ENCODE results near the gene PTPRE. TPM values are rescaled to one million over a fixed set of nuclear protein-coding genes. Genes with fewer than 3 reads are reported as not detected.

The PTPRE gene
- total RNA-seq, 1 experiment from 2014 or later, result 11.6 TPM

DNA sequence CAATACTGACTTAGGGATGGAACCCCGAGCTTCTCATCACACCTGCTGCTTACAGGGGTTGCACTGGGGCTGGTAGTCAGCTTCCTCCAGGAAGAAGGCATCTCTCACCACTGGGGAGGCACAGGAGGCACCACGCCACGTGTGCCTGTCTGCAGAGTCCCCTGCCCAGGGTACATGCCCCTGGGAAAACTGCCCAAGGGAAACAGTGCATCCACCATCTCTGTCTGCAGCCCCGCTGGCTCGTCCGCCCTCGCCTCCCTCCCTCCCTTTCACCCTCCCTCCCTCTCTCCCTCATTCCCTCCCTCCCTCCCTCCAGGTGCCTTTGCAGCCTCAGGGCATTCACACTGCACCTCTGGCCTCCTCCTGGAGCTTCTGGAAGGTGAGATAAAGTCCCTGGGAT is 101.1 kb downstream of the PTPRE start:
- intact Hi-C loops (cut with micrococcal nuclease; ENCODE audit: unreplicated experiment), result no loop called here
- ChIA-PET CTCF (interaction anchor here (1.0 kb wide), 1 partner anchor 101 kb away, joined by 3 read pairs; the partner anchor contains the start of gene PTPRE), POLR2A (ENCODE audit: low non-redundant PET) (no interaction called here)

DNA sequence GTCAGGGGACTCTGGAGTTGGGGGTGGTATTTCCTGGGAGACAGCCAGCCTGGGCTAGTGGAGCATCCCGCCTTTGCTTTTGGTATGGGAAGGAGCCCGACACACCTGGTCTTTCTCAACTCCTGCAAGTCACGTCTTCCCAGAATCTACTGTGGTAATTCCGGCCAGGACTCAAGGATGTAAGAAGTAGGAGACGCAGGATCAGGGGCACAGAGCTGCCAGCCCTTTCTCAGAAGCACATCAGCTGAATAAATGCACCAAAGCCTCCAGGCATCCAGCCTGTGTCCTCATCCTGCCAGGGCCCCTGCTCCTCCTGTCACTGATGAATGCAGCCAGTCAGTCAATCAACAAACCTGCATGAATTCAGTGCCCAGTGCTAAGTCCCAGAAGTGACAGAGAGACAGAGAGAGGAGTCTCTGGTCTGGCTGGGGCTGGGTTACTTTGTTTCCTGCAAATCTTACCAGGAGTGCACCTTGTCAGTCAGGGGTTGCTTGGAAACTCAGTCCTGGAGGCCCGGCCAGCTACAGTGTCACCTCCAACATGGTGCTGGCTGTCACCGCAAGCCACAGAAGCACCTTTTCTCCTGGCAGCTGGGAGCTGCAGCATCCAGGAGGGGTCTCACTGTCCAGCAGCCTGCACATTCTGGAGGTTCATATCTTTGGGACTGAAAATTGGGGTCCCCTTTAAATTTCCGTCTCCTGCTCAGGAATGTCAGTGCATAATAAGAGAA is 101.8 kb downstream of the PTPRE start:
- TF ChIP-seq EZH2 (IDR thresholded peaks at IDR 0.05; ENCODE audit: borderline replicate concordance, low read depth, low read length, poor library complexity, severe bottlenecking), result no peak
- TF ChIP-seq, protein P1, sequence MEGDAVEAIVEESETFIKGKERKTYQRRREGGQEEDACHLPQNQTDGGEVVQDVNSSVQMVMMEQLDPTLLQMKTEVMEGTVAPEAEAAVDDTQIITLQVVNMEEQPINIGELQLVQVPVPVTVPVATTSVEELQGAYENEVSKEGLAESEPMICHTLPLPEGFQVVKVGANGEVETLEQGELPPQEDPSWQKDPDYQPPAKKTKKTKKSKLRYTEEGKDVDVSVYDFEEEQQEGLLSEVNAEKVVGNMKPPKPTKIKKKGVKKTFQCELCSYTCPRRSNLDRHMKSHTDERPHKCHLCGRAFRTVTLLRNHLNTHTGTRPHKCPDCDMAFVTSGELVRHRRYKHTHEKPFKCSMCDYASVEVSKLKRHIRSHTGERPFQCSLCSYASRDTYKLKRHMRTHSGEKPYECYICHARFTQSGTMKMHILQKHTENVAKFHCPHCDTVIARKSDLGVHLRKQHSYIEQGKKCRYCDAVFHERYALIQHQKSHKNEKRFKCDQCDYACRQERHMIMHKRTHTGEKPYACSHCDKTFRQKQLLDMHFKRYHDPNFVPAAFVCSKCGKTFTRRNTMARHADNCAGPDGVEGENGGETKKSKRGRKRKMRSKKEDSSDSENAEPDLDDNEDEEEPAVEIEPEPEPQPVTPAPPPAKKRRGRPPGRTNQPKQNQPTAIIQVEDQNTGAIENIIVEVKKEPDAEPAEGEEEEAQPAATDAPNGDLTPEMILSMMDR (conservative IDR thresholded peaks at IDR 0.05; ENCODE audit: low read depth, low read length), result no peak
- no peak for DNase-seq (ENCODE audit: low spot score)
- Histone ChIP-seq H3K4me3 (ENCODE audit: low read depth, low read length, poor library complexity, severe bottlenecking) (no peak overlapping the region), H3K27ac (ENCODE audit: low read depth, low read length, poor library complexity, severe bottlenecking) (no peak overlapping the region), H3K9me3 (ENCODE audit: low read depth, low read length, poor library complexity, severe bottlenecking) (no peaks in the 10 kb centered on the region), H3K36me3 (ENCODE audit: insufficient read depth, low read length, poor library complexity, severe bottlenecking) (no peaks in the 10 kb centered on the region), H3K4me1 (ENCODE audit: insufficient read depth, low read length, poor library complexity, severe bottlenecking) (no peaks in the 10 kb centered on the region), H3K27me3 (replicated peaks; ENCODE audit: insufficient read depth, low read depth, low read length, poor library complexity) (no peaks in the 10 kb centered on the region)
- POLR2A ChIA-PET (ENCODE audit: low non-redundant PET), result no interaction called here
- CTCF ChIA-PET, result interaction anchor here (3.2 kb wide), 1 partner anchor 102 kb away, joined by 65 read pairs; the partner anchor contains the start of gene PTPRE
- intact Hi-C loops (cut with micrococcal nuclease; ENCODE audit: unreplicated experiment), result no loop called here
- BruUV-seq (replicated peaks), result no TSS peak

More for the DNA sequence above, 101.1 kb downstream of the PTPRE start:
- no peaks in the 10 kb centered on the region for H3K27me3 ChIP-seq (replicated peaks; ENCODE audit: insufficient read depth, low read depth, low read length, poor library complexity)
- TF ChIP-seq, protein P1 (conservative IDR thresholded peaks at IDR 0.05; ENCODE audit: low read depth, low read length), result no peak
- no peak for TF ChIP-seq EZH2 (IDR thresholded peaks at IDR 0.05; ENCODE audit: borderline replicate concordance, low read depth, low read length, poor library complexity, severe bottlenecking)
- no peaks in the 10 kb centered on the region for H3K4me1 ChIP-seq (ENCODE audit: insufficient read depth, low read length, poor library complexity, severe bottlenecking)
- DNase-seq (ENCODE audit: low spot score), result no peak
- H3K27ac ChIP-seq (ENCODE audit: low read depth, low read length, poor library complexity, severe bottlenecking), result no peak overlapping the region
- H3K9me3 ChIP-seq (ENCODE audit: low read depth, low read length, poor library complexity, severe bottlenecking), result no peaks in the 10 kb centered on the region
- H3K36me3 ChIP-seq (ENCODE audit: insufficient read depth, low read length, poor library complexity, severe bottlenecking), result no peaks in the 10 kb centered on the region
- H3K4me3 ChIP-seq (ENCODE audit: low read depth, low read length, poor library complexity, severe bottlenecking), result no peak overlapping the region
- no TSS peak for BruUV-seq (replicated peaks)

DNA sequence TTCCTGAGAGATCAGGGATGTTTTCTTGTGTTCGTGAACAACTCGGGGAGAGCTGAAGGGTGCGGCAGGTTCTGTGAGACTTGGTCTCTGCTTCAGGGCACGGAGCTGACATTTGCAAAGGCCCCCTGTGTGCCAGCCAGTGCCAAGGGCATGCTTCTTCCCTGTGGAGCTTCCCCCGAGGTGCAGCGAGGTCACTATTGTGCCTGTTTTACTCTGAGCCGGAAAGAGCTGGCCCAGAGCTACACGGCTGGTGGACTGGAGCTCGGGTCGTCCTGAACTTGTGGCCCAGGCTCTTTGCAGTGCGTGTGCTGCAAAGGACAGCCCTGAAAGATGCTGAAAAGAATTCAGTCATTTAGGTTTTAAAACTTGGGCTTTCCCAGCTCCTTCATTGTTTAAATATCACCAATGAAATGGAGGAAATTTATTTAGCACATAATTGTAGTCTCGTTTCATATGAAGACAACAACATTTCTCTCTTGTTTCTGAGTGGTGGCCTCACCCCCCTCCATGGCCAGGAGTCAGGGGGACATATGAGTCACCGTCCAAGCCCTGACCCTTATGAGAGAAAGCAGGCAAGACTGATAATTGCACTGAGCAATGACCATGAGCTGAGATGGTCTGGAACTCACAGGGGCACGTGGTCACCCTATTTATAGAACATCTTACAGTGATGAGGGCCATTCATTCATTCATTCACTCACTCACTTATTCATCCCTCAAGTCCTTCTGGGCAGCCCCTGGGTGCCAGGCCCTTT is 102.6 kb downstream of the PTPRE start:
- TF ChIP-seq, protein P1 (conservative IDR thresholded peaks at IDR 0.05; ENCODE audit: low read depth, low read length), result no peak
- no peak for TF ChIP-seq EZH2 (IDR thresholded peaks at IDR 0.05; ENCODE audit: borderline replicate concordance, low read depth, low read length, poor library complexity, severe bottlenecking)
- ChIA-PET CTCF (interaction anchor here (3.2 kb wide), 1 partner anchor 103 kb away, joined by 65 read pairs; the partner anchor contains the start of gene PTPRE), POLR2A (ENCODE audit: low non-redundant PET) (interaction anchor here (0.6 kb wide), 2 partner anchors 102 to 336 kb away, joined by 3 to 8 read pairs; partner anchors contain the start of gene PTPRE)
- BruUV-seq (replicated peaks), result no TSS peak
- Histone ChIP-seq H3K36me3 (ENCODE audit: insufficient read depth, low read length, poor library complexity, severe bottlenecking) (no peaks in the 10 kb centered on the region), H3K4me1 (ENCODE audit: insufficient read depth, low read length, poor library complexity, severe bottlenecking) (no peaks in the 10 kb centered on the region), H3K27ac (ENCODE audit: low read depth, low read length, poor library complexity, severe bottlenecking) (no peak overlapping the region), H3K27me3 (replicated peaks; ENCODE audit: insufficient read depth, low read depth, low read length, poor library complexity) (no peaks in the 10 kb centered on the region), H3K4me3 (ENCODE audit: low read depth, low read length, poor library complexity, severe bottlenecking) (no peak overlapping the region), H3K9me3 (ENCODE audit: low read depth, low read length, poor library complexity, severe bottlenecking) (no peaks in the 10 kb centered on the region)
- intact Hi-C loops (cut with micrococcal nuclease; ENCODE audit: unreplicated experiment), result no loop called here
- DNase-seq (ENCODE audit: low spot score), result no peak

Measured in A673 (cell line).